Activated CD4-positive, CD25-positive, alpha-beta regulatory T cell treated with anti-CD3 and anti-CD28 coated beads, Interleukin-2, amount 50 U/mL, for 72 hours (primary cell): ENCODE measurements around the gene ZNF135.

Experiments used
- DNase-seq: peaks from one replicate; pipeline ENCODE4 v3.0.0; 2021

ZNF135 gene

DNA sequence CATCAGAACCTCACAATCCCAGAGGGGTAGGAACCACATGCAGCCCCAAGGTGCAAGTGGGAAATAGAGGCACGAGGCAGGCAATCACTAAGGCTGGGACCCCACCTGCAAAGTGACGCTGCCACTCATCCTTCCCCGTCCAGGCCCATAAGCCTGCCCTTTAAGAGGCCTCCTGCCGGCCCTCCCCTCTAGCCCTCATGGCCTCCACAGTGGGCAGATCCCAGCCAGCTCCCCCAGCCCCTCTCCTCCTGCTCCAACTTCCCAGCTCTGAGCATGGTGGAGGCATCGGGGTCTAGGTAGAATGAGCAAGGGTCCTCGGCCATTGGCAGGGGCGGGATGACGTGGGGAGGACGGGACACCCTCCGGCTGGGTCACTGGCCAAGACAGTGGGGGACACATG is 36.2 kb downstream of the ZNF135 start:
- no peak for DNase-seq

DNA sequence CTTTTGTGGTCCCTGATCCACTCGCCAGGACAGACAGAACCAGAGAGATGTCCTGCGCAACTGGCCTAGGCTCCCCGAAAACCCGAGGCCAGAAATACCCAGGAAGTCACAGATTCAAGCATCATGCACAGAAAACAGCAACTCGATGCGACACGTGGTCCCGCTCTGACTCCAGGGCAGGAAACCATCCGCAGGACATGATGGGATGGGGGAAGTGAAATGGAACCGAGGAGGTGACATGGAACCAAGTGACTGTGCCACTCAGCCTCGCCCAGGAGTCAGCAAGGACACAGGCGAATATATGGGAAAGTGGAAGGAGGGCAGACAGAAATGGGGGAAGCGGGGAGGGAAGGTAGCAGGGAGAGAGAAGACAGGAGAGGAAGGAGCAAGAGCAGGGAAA is 37.8 kb downstream of the ZNF135 start:
- no peak for DNase-seq

DNA sequence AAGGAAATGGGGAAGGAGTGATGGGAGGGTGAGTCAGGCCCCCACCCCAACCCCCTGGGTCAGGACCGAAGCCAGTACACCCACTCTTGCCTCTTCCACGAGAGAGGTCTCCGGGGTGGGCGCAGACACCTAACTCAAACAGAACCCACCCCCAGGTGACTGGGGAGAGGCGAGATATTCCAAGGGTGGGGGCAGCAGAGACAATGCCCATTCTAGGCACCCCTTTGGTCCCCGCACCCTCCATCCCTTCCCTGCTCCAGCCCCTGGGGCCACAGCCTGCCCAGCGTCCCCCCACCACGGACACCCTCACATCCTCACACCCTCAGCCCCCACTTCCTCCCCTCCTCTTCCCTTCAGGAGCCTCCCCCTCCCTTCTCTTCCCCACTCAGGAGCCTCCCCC is 38.3 kb downstream of the ZNF135 start:
- no peak for DNase-seq

DNA sequence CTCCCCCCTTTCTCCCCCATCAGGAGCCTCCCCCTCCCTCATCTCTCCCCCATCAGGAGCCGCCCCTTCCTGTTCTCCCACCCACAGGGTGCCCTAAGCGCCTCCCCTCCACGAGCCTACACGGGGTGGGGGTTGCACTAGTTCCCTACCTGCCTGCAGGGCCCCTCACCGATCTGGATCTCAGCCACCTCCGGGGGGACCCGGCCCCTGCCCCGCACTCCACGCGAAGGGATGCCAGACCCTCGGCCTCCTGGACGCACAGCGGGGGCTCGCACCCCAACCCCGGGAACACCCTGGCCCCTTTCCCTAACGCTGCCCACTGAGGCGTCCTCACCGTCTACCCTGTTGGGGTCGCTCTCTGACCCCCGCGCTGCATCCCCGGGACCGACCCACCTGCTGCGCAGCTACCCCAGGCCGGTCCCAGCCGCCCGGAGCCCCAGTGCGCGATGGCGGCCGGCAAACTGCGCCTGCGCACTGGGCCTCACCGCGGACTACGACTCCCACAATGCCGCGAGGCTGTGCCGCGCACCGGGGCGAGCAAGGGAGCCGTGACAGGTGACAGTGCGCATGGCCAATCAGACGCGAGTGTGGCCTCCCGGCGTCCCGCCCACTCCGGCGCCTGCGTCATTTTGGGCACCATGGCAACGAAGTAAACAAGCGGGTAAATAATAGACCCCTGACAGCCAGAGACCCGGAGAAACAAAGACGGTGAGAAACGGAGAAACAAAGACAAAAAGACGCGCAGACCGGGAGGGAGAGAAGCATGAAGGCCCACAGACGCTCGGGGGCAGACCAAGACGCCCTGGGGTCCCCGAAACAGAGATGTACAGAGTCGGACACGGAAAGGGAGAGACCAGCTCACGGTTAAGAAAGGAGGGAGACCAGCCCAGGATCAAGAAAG is 38.9 kb downstream of the ZNF135 start, which contains the start of gene ZSCAN18:
Gene ZSCAN18, minus strand, starts transcription at position 451 of the 901 bp plus-strand sequence. CDS start 7,964 bp downstream, outside the sequence.
- peak; percentile 91 for DNase-seq

DNA sequence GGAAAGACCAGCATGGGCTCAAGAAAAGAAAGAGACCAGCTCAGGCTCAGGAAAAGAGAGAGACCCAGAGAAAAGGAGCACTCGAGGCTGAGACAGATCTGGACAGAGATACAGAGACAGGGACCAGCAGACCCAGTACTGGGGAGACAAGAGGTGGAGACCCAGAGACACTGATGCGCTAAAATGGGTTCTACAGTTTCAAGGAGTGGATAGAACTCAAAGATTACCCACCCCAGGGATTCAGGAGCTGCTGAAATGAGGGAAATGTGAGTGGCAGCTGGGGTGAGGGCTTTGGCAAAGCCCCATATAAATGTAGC is 39.6 kb downstream of the ZNF135 start:
- no peak for DNase-seq

DNA sequence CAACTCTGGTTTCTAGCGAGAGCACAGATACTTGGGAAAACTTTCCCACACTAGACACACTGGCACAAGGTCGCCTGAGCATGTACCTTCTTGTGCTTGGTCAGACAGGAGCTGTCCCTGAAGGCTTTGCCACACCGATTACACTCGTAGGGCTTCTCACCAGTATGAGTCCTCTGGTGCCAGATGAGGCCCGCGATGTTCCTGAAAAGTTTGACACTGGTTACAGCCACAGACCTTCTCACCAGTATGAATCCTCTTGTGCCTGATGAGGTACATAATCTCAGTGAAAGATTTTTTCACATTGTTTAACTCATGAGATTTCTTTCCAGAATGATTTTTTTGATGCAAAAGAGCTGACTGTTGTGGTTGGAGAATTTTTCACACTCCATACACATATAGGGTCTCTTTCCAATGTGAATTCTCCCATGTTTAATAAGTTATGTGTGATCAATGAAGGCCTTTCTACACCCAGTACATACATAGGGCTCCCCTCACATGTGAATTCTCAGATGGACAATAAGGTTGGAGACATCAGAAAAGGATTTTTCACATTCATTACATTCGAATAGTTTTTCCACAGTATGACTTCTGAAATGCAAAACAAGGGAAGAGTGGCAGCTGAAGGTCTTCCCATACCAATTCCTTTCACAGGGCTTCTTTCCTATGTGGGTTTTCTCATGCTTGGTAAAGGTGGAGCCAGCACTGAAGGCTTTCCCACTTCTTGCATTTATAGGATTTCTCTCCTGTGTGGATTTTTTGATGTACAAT is 48.9 kb downstream of the ZNF135 start:
- no peak for DNase-seq

DNA sequence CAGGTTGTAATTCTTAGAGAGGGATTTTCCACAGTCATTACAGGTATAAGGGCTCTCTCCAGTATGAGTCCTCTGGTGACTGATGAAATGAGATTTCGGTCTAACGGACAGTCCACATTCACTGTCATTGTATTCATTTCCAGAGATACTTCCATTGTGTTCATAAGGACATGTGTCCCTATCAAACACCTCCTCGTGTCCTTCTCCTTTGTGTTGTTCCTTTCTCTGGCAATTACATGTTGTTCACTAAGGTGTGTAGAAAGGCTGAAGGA is 49.4 kb downstream of the ZNF135 start:
- DNase-seq, result no peak

DNA sequence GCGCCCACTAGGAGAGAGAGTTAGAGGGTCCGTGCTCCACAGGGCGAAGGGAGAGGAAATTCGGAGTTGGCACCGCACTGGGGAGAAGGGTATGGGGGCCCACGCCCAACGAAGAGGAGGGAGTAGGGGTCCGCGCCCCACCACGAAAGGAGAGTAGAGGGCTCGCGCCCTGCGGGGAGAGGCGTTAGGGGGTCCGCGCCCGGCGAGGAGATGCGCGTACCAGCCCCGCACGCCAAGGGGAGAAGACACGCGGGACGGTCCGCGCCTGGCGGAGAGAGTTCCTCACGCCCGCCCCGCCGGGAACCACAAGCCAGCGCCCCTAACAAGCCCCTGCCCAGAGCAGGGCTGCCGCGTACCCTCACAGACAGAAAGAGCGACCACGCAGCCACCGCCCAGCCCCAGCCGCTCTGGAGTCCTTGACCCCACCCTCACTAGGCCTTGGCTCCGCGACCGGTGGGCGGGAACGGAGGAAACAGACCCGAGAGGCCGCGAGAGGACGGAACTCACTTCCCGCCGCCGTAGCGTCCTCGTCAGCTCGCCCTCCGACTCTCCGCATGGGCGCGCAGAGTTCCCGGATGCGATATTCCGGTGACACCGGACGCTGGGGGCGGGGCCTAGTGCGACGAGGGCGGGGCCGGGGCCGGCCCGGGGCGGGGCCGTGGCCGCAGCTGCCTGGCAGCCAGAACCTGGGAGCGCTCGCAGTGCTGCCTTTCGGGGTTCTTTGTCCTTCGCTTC is 58.9 kb downstream of the ZNF135 start:
- no peak for DNase-seq

DNA sequence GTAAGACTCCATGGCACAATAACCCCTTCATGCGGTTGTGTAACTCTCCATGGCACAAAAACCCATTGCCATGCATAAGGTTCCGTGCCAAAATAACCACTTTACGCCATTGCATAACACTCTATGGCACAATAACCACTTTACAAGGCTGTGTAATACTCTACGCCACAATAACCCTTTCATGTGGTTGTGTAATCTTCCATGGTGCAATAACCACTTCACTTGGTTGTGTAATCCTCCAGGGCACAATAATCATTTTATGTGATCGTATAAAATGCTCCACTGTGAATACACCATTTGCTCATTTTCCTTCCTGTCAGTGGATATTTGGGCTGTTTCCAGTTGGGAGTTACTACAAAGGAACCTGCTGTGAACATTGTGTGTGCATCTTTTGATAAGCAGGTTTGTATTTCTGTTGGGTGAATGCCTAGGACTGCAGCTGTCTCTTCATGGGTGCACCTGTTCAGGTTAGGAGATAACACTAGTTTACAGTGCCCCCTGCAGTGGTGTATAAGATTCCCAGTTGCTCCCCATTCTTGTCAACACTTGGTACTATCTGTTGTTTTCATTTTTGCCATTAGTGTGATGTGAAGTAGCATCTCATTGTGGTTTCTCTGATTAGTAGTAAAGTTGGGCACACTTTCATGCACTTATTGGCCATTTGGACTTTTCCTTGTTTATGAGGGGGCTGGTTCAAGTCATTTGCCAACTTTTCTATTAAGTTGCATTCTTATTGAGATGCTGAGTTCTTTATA is 60.1 kb downstream of the ZNF135 start:
- DNase-seq, result no peak
